HCT116 (cell line): Measurements from ENCODE around the gene APAF1. TPM values are rescaled to one million over a fixed set of nuclear protein-coding genes. Genes with fewer than 3 reads are reported as not detected.

Experiments
- ATAC-seq: fragments of 200-7000 bp; cut with Tn5 transposase; 2 replicates; pipeline ENCODE4 v1.9.1; 2020; ENCODE audit warnings: mild to moderate bottlenecking, moderate library complexity
- BruUV-seq: library from RNA; stranded (reverse); fragments of 400-500 nt; replicated peaks from 2 replicates; lab custom pipeline; 2021; lab: Mats Ljungman, UMichigan
- CTCF ChIA-PET: fragments of 300-600 bp; sonication (Branson Sonifier 250); formaldehyde crosslinking; loops from one replicate; lab custom pipeline; 2021; ENCODE audit warnings: antibody characterized with exemption; lab: Charles Lee
- POLR2A ChIA-PET: fragments of 300-600, 350-600 bp; sonication (Branson Sonifier 250); formaldehyde crosslinking; loops from one replicate; lab custom pipeline; 2021; ENCODE audit warnings: antibody characterized with exemption; lab: Charles Lee
- RAD21 ChIA-PET, 2 experiments: fragments of 300-600 bp; sonication (Branson Sonifier 250); formaldehyde crosslinking; loops; one replicate each; lab custom pipeline; 2023; ENCODE audit warnings: low total read pairs in 2 of 2; ENCODE audit not compliant: uncharacterized antibody in 2 of 2, unreplicated experiment in 2 of 2, low non-redundant PET in 1 of 2; lab: Charles Lee
- DNase-seq: peaks from one replicate; pipeline ENCODE4 v3.0.0-alpha.2; 2010; ENCODE audit warnings: low read depth, low spot score
- H2AFZ ChIP-seq: fragments of 200-600 bp; shearing (Covaris generic), sonication (generic); 2 replicates; pipeline ENCODE4 v1.6.1; 2017; ENCODE audit warnings: low read depth, mixed run types, mixed read lengths, antibody characterized with exemption, low read length; ENCODE audit not compliant: poor library complexity, severe bottlenecking
- H3K27ac ChIP-seq: 2 replicates; pipeline ENCODE4 v1.5.1; 2012; ENCODE audit warnings: low read depth, low read length
- H3K27me3 ChIP-seq: fragments of 200-600 bp; sonication (generic); 2 replicates; pipeline ENCODE4 v1.6.1; 2016; ENCODE audit warnings: mixed run types, low read length, mixed read lengths; ENCODE audit not compliant: insufficient read depth
- H3K36me3 ChIP-seq, 2 experiments: fragments of 200-500 bp in 1 of 2; fragments of 200-600 bp in 1 of 2; sonication (Bioruptor generic) in 1 of 2; sonication (generic) in 1 of 2; 2 replicates each; pipeline versions ENCODE4 v1.5.1 to v1.6.1; 2014 to 2016; ENCODE audit warnings: low read length in 2 of 2, inconsistent platforms in 1 of 2, mixed read lengths in 1 of 2, mixed run types in 1 of 2; ENCODE audit not compliant: insufficient read depth in 2 of 2, control insufficient read depth in 1 of 2
- H3K4me1 ChIP-seq, 2 experiments: fragments of 200-600 bp in 1 of 2; sonication (generic) in 1 of 2; 2 replicates each; pipeline versions ENCODE4 v1.5.1 to v1.6.1; 2012 to 2017; ENCODE audit warnings: low read length in 2 of 2, inconsistent platforms in 1 of 2, mild to moderate bottlenecking in 1 of 2, mixed read lengths in 1 of 2, mixed run types in 1 of 2, moderate library complexity in 1 of 2; ENCODE audit not compliant: insufficient read depth in 2 of 2, control insufficient read depth in 1 of 2
- H3K4me2 ChIP-seq: fragments of 200-600 bp; sonication (generic); 2 replicates; pipeline ENCODE4 v1.6.1; 2017; ENCODE audit warnings: mixed run types, low read length, mixed read lengths
- H3K4me3 ChIP-seq, 2 experiments: fragments of 200-600 bp in 1 of 2; sonication (generic) in 1 of 2; replicated peaks in 1 of 2; 2 replicates each; pipeline ENCODE4 v1.5.1; 2011 to 2016; ENCODE audit warnings: low read length in 2 of 2, control low read depth in 1 of 2, low read depth in 1 of 2, mild to moderate bottlenecking in 1 of 2, mixed read lengths in 1 of 2, mixed run types in 1 of 2
- H3K79me2 ChIP-seq: fragments of 200-600 bp; sonication (generic); 2 replicates; pipeline ENCODE4 v1.6.1; 2017; ENCODE audit warnings: mild to moderate bottlenecking, mixed run types, low read length, moderate library complexity, mixed read lengths; ENCODE audit not compliant: insufficient read depth
- H3K9ac ChIP-seq: fragments of 200-600 bp; sonication (generic); 2 replicates; pipeline ENCODE4 v1.6.1; 2016; ENCODE audit warnings: low read length, mixed read lengths
- H3K9me2 ChIP-seq: fragments of 200-600 bp; sonication (generic), shearing (Covaris generic); 2 replicates; pipeline ENCODE4 v1.6.1; 2017; ENCODE audit warnings: mixed run types, mild to moderate bottlenecking, moderate library complexity; ENCODE audit not compliant: insufficient read depth
- H3K9me3 ChIP-seq, 2 experiments: fragments of 200-500 bp in 1 of 2; fragments of 200-600 bp in 1 of 2; sonication (Bioruptor generic) in 1 of 2; sonication (generic) in 1 of 2; 2 replicates each; pipeline ENCODE4 v1.6.1; 2014 to 2017; ENCODE audit warnings: low read length in 2 of 2, mixed read lengths in 2 of 2, inconsistent platforms in 1 of 2, low read depth in 1 of 2, mild to moderate bottlenecking in 1 of 2, mixed run types in 1 of 2, moderate library complexity in 1 of 2; ENCODE audit not compliant: control insufficient read depth in 1 of 2, insufficient read depth in 1 of 2
- H4K20me1 ChIP-seq: fragments of 200-600 bp; sonication (generic), shearing (Covaris generic); 2 replicates; pipeline ENCODE4 v1.6.1; 2017; ENCODE audit warnings: mixed run types, mild to moderate bottlenecking, moderate library complexity; ENCODE audit not compliant: insufficient read depth
- ATF3 ChIP-seq: IDR thresholded peaks from 2 replicates; pipeline ENCODE4 v1.6.1; 2012
- CBX3 ChIP-seq: IDR thresholded peaks from 2 replicates; pipeline ENCODE4 v1.6.1; 2012; ENCODE audit warnings: low read depth
- EGR1 ChIP-seq: IDR thresholded peaks from 2 replicates; pipeline ENCODE4 v1.6.1; 2012; ENCODE audit warnings: low read depth
- EZH2phosphoT487 ChIP-seq: fragments of 200-600 bp; IDR thresholded peaks from 2 replicates; pipeline ENCODE4 v1.6.1; 2018; ENCODE audit warnings: antibody characterized with exemption, borderline replicate concordance
- FOSL1 ChIP-seq: IDR thresholded peaks from 2 replicates; pipeline ENCODE4 v1.6.1; 2012; ENCODE audit warnings: low read depth
- POLR2AphosphoS5 ChIP-seq: IDR thresholded peaks from 2 replicates; pipeline ENCODE4 v1.6.1; 2011; ENCODE audit warnings: mild to moderate bottlenecking, low read depth, low read length, moderate library complexity
- REST ChIP-seq: IDR thresholded peaks from 2 replicates; pipeline ENCODE4 v1.6.1; 2012; ENCODE audit warnings: low read depth
- SIN3A ChIP-seq: IDR thresholded peaks from 2 replicates; pipeline ENCODE4 v1.6.1; 2012; ENCODE audit warnings: low read depth
- intact Hi-C: fragments of 100-400 bp; cut with micrococcal nuclease; formaldehyde crosslinking; loops from 2 replicates; pipeline ENCODE4 v1.10.0; 2022
- total RNA-seq: library from RNA; stranded (reverse); gene quantifications from one replicate; pipeline ENCODE4 v1.2.1, GENCODE V29; 2021; ENCODE audit not compliant: unreplicated experiment

The APAF1 gene
- total RNA-seq, 1 experiment from 2014 or later: 13.9 TPM

- peaks cover 19 to 20% of the 10 kb centered on the region in 2 experiments for H3K4me1 ChIP-seq
- H3K4me2 ChIP-seq: no peak overlapping the region
- BruUV-seq: no TSS peak
- CTCF ChIA-PET: interaction anchor here (1.4 kb wide), 1 partner anchor 70 kb away, joined by 4 read pairs; no protein-coding TSS in a partner anchor
- TF ChIP-seq FOSL1 (no peak), REST (no peak), CBX3 (no peak), SIN3A (no peak), ATF3 (no peak), EGR1 (no peak), EZH2phosphoT487 (no peak), POLR2AphosphoS5 (no peak)
- intact Hi-C loops: no loop called here
- POLR2A ChIA-PET: no interaction called here
- no peaks in the 10 kb centered on the region for H3K9me2 ChIP-seq
- no peak overlapping the region for H2AFZ ChIP-seq
- no peaks in the 10 kb centered on the region for H3K27me3 ChIP-seq
- no peak overlapping the region for H3K9ac ChIP-seq
- no peaks in the 10 kb centered on the region for H3K9me3 ChIP-seq
- no peak overlapping the region for H3K27ac ChIP-seq
- DNase-seq: no peak
- H4K20me1 ChIP-seq: no peaks in the 10 kb centered on the region
- H3K36me3 ChIP-seq: no peaks in the 10 kb centered on the region; a peak in 1 of 4 replicates
- peaks cover 12% of the 10 kb centered on the region for H3K79me2 ChIP-seq
- H3K4me3 ChIP-seq: no peak overlapping the region
- no peak for ATAC-seq
- RAD21 ChIA-PET: no interaction called here
Measured at GRCh38 chr12:98637068-98637467, 8.0 kb upstream of the APAF1 start.
